GM19238 (cell line): Measurements from ENCODE around the gene MNAT1.
"Not testable (repeated sequence)": the region's sequence is repeated elsewhere in the genome, so short reads cannot be mapped to it uniquely, and the experiment has no call there.

Experiments used
- DNase-seq: peaks from one replicate; pipeline ENCODE4 v3.0.0; 2011; ENCODE audit warnings: low spot score; ENCODE audit not compliant: insufficient read length

MNAT1 gene

GRCh38 chr14:60734465-60735242 is at the start of gene MNAT1:
MNAT1 (plus strand) TSS chr14:60734761; CDS start chr14:60734863, 102 bp downstream.
- peak; percentile 49 for DNase-seq

GRCh38 chr14:60686865-60687264 is 47.7 kb upstream of the MNAT1 start:
- DNase-seq: no peak

- no peak for DNase-seq
Measured at GRCh38 chr14:60691383-60692113, 43.0 kb upstream of the MNAT1 start.

- DNase-seq: no peak
Measured at GRCh38 chr14:60695327-60695726, 39.2 kb upstream of the MNAT1 start.

GRCh38 chr14:60700598-60700997 is 34.0 kb upstream of the MNAT1 start:
- DNase-seq: no peak

- no peak for DNase-seq
Measured at GRCh38 chr14:60705100-60705499, 29.5 kb upstream of the MNAT1 start.

GRCh38 chr14:60707858-60708257 is 26.7 kb upstream of the MNAT1 start:
- DNase-seq: no peak

GRCh38 chr14:60710494-60710893 is 24.1 kb upstream of the MNAT1 start:
- no peak for DNase-seq

- DNase-seq: no peak
Measured at GRCh38 chr14:60713513-60713912, 21.0 kb upstream of the MNAT1 start.

GRCh38 chr14:60720391-60720790 is 14.2 kb upstream of the MNAT1 start:
- no peak for DNase-seq

GRCh38 chr14:60720962-60721325 is 13.6 kb upstream of the MNAT1 start:
- DNase-seq: no peak

GRCh38 chr14:60721326-60722106 is 13.0 kb upstream of the MNAT1 start:
- DNase-seq: no peak

GRCh38 chr14:60722107-60722356 is 12.5 kb upstream of the MNAT1 start:
- DNase-seq: no peak

GRCh38 chr14:60722357-60723115 is 12.0 kb upstream of the MNAT1 start:
- no peak for DNase-seq

GRCh38 chr14:60723116-60723906 is 11.2 kb upstream of the MNAT1 start:
- DNase-seq: no peak

- no peak for DNase-seq
Measured at GRCh38 chr14:60723907-60724618, 10.5 kb upstream of the MNAT1 start, which contains the start of gene SIX4. SIX4 (minus strand) TSS chr14:60724351; CDS start chr14:60724074, 277 bp downstream.

GRCh38 chr14:60731291-60731690 is 3.3 kb upstream of the MNAT1 start:
- DNase-seq: not testable (repeated sequence)

GRCh38 chr14:60732840-60733483 is 1.6 kb upstream of the MNAT1 start:
- DNase-seq: no peak

GRCh38 chr14:60735416-60735815 is 855 bp downstream of the MNAT1 start:
- no peak for DNase-seq

GRCh38 chr14:60736494-60736893 is 1.9 kb downstream of the MNAT1 start:
- DNase-seq: no peak
